HG03460 (cell line): Measurements from ENCODE around the gene SPTLC2.

ENCODE experiments used
- ATAC-seq: cut with Tn5 transposase; IDR thresholded peaks from one replicate; pipeline ENCODE4 v1.9.1; 2021; ENCODE audit not compliant: unreplicated experiment

The SPTLC2 gene

GRCh38 chr14:77470224-77470870 lies 146.1 kb downstream of the SPTLC2 start:
- no peak for ATAC-seq

GRCh38 chr14:77469539-77469938 lies 146.9 kb downstream of the SPTLC2 start:
- no peak for ATAC-seq

- ATAC-seq = no peak
These were observed 147.4 kb downstream of the SPTLC2 start for GRCh38 chr14:77469067-77469505.

- no peak for ATAC-seq
These were observed 148.6 kb downstream of the SPTLC2 start for GRCh38 chr14:77467801-77468200.

- no peak for ATAC-seq
These were observed 157.2 kb downstream of the SPTLC2 start for GRCh38 chr14:77459072-77459723.

GRCh38 chr14:77458249-77458950 lies 158.0 kb downstream of the SPTLC2 start:
- ATAC-seq = peak; percentile 17

GRCh38 chr14:77457522-77458248 lies 158.8 kb downstream of the SPTLC2 start, which contains the start of the genes AHSA1 and VIPAS39:
AHSA1 (plus strand) TSS chr14:77458093; CDS start chr14:77458190, 97 bp downstream.
VIPAS39 (minus strand) TSS chr14:77457601; CDS start chr14:77454102, 3,499 bp downstream.
- ATAC-seq = peak; percentile 90

GRCh38 chr14:77457115-77457521 lies 159.3 kb downstream of the SPTLC2 start:
- no peak for ATAC-seq
